ENCODE measurements around the gene PHLDB3. TPM values are rescaled to one million over a fixed set of nuclear protein-coding genes. Genes with fewer than 3 reads are reported as not detected.

Gene PHLDB3
- total and polyA plus RNA-seq, 2 experiments from 2014 or later = 22.2 to 23.4 TPM

DNA sequence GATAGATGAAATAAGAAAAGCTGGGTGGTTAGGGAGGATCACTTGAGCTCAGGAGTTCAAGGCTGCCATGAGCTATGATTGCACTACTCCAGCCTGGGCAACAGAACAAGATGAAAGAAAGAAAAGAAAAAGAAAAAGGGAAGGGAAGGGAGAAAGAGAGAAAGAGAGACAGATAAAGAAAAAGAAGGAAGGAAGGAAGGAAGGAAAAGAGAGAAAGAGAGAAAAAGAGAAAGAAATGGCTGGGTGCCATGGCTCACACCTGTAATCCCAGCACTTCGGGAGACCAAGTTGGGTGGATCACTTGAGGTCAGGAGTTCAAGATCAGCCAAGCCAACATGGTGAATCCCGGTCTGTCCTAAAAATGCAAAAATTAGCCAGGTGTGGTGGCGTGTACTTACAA lies 68.8 kb downstream of the PHLDB3 start:
- no peak overlapping the region for H3K27ac ChIP-seq
- 95% methylated on average over 3 of the region's 3 CpGs for WGBS (ENCODE audit: low lambda C conversion rate, missing lambda C conversion rate)

GRCh38 chr19:43433689-43434088 lies 70.9 kb downstream of the PHLDB3 start:
- no peak overlapping the region for H3K27ac ChIP-seq
- no peaks in the 10 kb centered on the region for H3K9me2 ChIP-seq (replicated peaks; ENCODE audit: insufficient read depth)
- no peak overlapping the region for H3K4me3 ChIP-seq
- H3K36me3 ChIP-seq (replicated peaks; ENCODE audit: insufficient read depth, low read depth) = no peaks in the 10 kb centered on the region
- H3K79me2 ChIP-seq = no peaks in the 10 kb centered on the region
- no peak overlapping the region for H3K4me2 ChIP-seq
- H3K4me1 ChIP-seq (ENCODE audit: insufficient read depth) = no peaks in the 10 kb centered on the region
- no peak for DNase-seq (ENCODE audit: low spot score)
- no peaks in the 10 kb centered on the region for H3K27me3 ChIP-seq
- no peaks in the 10 kb centered on the region for H4K20me1 ChIP-seq (ENCODE audit: insufficient read depth, poor library complexity, severe bottlenecking)
- WGBS (ENCODE audit: low lambda C conversion rate, missing lambda C conversion rate) = 96% methylated on average over 6 of the region's 6 CpGs
- H2AFZ ChIP-seq = no peak overlapping the region
- no peak for TF ChIP-seq EZH2phosphoT487 (IDR thresholded peaks at IDR 0.05; ENCODE audit: low read depth, severe bottlenecking, unreplicated experiment)
- no peak for TF ChIP-seq CTCF (IDR thresholded peaks at IDR 0.05; ENCODE audit: poor library complexity)
- no peak for TF ChIP-seq EZH2 (IDR thresholded peaks at IDR 0.05; ENCODE audit: borderline replicate concordance)
- no peaks in the 10 kb centered on the region for H3K9me3 ChIP-seq (ENCODE audit: low read depth)

More for the DNA sequence above, 68.8 kb downstream of the PHLDB3 start:
- Histone ChIP-seq H3K4me1 (ENCODE audit: insufficient read depth) (peaks cover 3% of the 10 kb centered on the region), H3K4me3 (no peak overlapping the region), H2AFZ (no peak overlapping the region), H3K9me2 (replicated peaks; ENCODE audit: insufficient read depth) (no peaks in the 10 kb centered on the region), H3K9me3 (ENCODE audit: low read depth) (no peaks in the 10 kb centered on the region), H3K27me3 (no peaks in the 10 kb centered on the region), H3K36me3 (replicated peaks; ENCODE audit: insufficient read depth, low read depth) (no peaks in the 10 kb centered on the region), H3K4me2 (no peak overlapping the region), H4K20me1 (ENCODE audit: insufficient read depth, poor library complexity, severe bottlenecking) (no peaks in the 10 kb centered on the region), H3K79me2 (no peaks in the 10 kb centered on the region)
- no peak for TF ChIP-seq CTCF (IDR thresholded peaks at IDR 0.05; ENCODE audit: poor library complexity)
- no peak for TF ChIP-seq EZH2phosphoT487 (IDR thresholded peaks at IDR 0.05; ENCODE audit: low read depth, severe bottlenecking, unreplicated experiment)
- no peak for TF ChIP-seq EZH2 (IDR thresholded peaks at IDR 0.05; ENCODE audit: borderline replicate concordance)
- no peak for DNase-seq (ENCODE audit: low spot score)

DNA sequence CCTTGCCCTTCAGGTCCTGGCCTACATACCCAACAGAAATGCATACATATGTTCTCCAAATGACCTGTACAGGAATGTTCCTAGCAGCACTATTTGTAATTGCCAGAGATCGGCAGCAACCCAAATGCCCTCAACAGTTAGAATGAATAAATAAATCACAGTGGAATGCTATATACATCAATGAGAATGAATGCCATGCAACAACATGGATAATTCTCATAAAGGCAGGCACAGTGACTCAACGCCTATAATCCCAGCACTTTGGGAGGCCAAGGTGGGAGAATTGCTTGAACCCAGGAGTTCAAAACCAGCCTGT lies 71.2 kb downstream of the PHLDB3 start:
- no peaks in the 10 kb centered on the region for H3K79me2 ChIP-seq
- WGBS (ENCODE audit: low lambda C conversion rate, missing lambda C conversion rate) = 69% methylated on average over 2 of the region's 2 CpGs
- no peak for DNase-seq (ENCODE audit: low spot score)
- no peaks in the 10 kb centered on the region for H3K9me2 ChIP-seq (replicated peaks; ENCODE audit: insufficient read depth)
- no peaks in the 10 kb centered on the region for H4K20me1 ChIP-seq (ENCODE audit: insufficient read depth, poor library complexity, severe bottlenecking)
- H3K4me2 ChIP-seq = no peak overlapping the region
- no peaks in the 10 kb centered on the region for H3K27me3 ChIP-seq
- no peaks in the 10 kb centered on the region for H3K4me1 ChIP-seq (ENCODE audit: insufficient read depth)
- H2AFZ ChIP-seq = no peak overlapping the region
- H3K9me3 ChIP-seq (ENCODE audit: low read depth) = no peaks in the 10 kb centered on the region
- no peaks in the 10 kb centered on the region for H3K36me3 ChIP-seq (replicated peaks; ENCODE audit: insufficient read depth, low read depth)
- TF ChIP-seq EZH2 (IDR thresholded peaks at IDR 0.05; ENCODE audit: borderline replicate concordance) (no peak), EZH2phosphoT487 (IDR thresholded peaks at IDR 0.05; ENCODE audit: low read depth, severe bottlenecking, unreplicated experiment) (no peak), CTCF (IDR thresholded peaks at IDR 0.05; ENCODE audit: poor library complexity) (no peak)
- no peak overlapping the region for H3K27ac ChIP-seq
- no peak overlapping the region for H3K4me3 ChIP-seq

DNA sequence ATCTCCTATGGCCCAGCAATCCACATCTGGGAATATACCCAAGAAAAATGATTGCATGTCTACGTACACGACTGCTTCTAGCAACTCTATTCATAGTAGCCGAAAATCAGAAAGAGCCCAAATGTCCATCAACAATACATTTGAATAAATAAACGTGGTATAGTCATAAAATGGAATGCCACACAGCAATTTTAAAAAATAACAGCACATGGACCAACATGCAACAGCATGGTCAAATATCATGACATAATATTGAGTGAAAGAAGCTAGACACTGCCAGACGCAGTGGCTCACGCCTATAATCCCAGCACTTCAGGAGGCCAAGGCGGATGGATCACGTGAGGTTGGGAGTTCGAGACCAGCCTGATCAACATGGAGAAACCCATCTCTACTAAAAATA lies 73.6 kb downstream of the PHLDB3 start:
- H3K36me3 ChIP-seq (replicated peaks; ENCODE audit: insufficient read depth, low read depth) = no peaks in the 10 kb centered on the region
- 84% methylated on average over 9 of the region's 9 CpGs for WGBS (ENCODE audit: low lambda C conversion rate, missing lambda C conversion rate)
- no peak overlapping the region for H3K4me2 ChIP-seq
- H4K20me1 ChIP-seq (ENCODE audit: insufficient read depth, poor library complexity, severe bottlenecking) = no peaks in the 10 kb centered on the region
- no peaks in the 10 kb centered on the region for H3K79me2 ChIP-seq
- no peaks in the 10 kb centered on the region for H3K9me3 ChIP-seq (ENCODE audit: low read depth)
- DNase-seq (ENCODE audit: low spot score) = no peak
- TF ChIP-seq EZH2 (IDR thresholded peaks at IDR 0.05; ENCODE audit: borderline replicate concordance) (no peak), CTCF (IDR thresholded peaks at IDR 0.05; ENCODE audit: poor library complexity) (no peak), EZH2phosphoT487 (IDR thresholded peaks at IDR 0.05; ENCODE audit: low read depth, severe bottlenecking, unreplicated experiment) (no peak)
- H3K27me3 ChIP-seq = no peaks in the 10 kb centered on the region
- no peak overlapping the region for H3K4me3 ChIP-seq
- no peak overlapping the region for H3K27ac ChIP-seq
- H3K4me1 ChIP-seq (ENCODE audit: insufficient read depth) = no peaks in the 10 kb centered on the region
- no peak overlapping the region for H2AFZ ChIP-seq
- no peaks in the 10 kb centered on the region for H3K9me2 ChIP-seq (replicated peaks; ENCODE audit: insufficient read depth)

Measured in hepatocyte (in vitro differentiated cells).